GM21723 (cell line): ENCODE data around the gene PCYT2.

Experiments used
- ATAC-seq: cut with Tn5 transposase; IDR thresholded peaks from one replicate; pipeline ENCODE4 v1.9.1; 2021; ENCODE audit warnings: mild to moderate bottlenecking, moderate library complexity; ENCODE audit not compliant: unreplicated experiment

Gene PCYT2

DNA sequence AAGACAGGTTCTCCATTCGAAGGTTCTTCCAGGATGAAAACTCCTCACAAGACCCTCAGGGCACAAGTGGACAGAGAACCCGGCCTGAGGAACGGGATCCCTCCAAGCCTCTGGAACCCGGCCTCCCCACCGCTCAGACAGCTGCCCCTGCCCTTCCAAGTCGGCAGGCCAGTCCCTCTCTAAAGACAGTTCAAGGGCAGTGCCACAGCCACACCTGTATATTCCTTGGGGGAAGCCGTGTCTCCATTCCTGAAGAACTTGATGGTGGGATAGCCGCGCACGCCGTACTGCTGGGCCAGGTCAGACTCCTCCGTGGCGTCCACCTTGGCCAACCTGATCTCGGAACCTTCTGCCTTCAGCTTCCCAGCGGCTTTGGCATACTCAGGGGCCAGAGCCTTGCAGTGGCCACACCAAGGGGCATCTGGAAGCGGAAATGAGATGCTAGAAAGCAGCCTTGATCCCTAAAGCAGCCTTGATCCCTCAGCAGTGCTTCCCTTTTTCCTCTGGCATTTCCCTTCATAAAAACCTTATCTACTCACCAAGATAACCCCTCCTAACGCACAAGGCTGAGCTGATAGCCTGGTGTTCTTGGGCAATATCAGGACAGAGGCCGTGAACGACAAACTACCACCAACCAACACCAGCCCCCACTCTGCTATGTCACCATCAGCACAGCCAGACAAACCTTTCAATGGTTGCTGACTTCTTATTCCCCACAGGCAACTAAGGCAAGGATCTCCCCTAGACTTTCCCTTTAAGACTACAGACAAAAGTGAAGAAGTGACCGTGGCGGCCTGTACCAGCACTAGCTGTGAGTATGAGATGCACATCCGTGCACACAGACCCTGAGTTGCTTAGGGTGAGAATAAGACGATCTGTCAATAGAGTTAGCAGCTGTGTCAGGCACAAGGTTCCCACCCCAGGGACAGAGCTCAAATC is 52.0 kb downstream of the PCYT2 start:
- no peak for ATAC-seq

DNA sequence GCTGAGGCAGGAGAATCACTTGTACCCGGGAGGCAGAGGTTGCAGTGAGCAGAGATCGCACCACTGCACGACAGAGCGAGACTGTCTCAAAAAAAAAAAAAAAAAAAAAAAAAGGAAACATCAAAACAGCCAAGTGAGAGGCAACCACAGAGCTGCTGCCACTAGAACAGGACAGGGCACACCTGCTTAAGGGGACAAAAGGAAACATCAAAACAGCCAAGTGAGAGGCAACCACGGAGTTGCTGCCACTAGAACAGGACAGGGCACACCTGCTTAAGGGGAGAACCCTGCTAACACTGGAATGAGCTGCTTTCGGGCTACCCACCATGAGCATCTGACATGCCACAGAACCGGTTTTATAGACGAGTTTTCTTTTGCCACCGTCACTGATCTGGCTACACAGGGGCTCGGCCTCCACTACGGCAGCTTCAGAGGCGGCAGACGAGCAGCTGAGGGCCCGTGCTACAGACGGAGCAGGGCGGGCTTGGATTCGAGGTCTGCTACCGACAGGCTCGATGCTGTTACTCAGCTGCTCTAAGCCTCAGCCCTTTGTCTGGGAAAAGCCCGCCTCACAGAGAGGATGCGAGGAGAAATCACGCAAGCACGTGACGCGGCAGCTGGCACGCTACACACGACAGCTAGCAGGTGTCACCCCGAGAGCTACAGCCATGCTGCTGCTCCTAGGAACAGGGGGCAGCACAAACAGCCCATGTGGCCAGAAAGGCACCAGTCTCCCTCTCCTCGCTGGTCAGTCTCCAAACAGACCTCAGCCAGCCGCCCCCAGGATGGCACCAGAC is 52.8 kb downstream of the PCYT2 start:
- ATAC-seq, result no peak

DNA sequence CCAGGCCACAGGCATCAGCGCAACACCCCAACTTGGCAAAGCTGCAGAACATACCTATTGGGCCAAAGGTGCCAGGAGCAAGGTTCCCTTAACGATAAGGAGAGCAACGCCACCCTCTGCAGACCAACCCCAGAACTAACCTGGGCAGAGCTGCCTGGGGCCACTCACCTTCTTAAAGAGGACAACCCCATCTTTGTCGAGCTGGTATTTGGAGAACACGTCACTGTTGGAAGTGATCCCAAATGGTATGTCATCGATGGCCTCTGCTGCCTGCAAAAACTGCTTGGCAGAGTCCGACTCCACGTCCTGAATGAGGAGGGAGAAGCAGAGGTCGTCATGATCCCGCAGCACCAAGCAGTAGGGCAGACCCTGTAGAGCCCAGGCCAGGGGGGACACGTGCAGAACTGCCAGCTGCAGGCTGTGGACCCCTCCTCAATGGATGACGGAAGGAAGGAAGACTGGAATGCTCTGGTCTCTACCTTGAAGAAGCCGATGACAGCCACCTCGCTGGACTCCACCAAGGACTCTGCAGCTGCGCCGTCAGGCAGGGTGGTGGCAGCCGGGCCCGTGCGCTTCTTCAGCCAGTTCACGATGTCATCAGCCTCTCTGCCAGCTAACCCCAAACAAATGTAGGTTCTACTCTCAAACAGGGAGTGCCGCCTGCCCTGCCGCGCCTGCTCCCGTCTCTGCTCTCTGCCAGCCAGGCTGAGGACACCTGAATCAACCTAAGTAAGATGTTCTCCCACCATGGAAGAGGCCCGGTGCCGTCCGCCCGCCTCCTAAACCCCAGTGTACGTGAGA is 56.0 kb downstream of the PCYT2 start:
- no peak for ATAC-seq

DNA sequence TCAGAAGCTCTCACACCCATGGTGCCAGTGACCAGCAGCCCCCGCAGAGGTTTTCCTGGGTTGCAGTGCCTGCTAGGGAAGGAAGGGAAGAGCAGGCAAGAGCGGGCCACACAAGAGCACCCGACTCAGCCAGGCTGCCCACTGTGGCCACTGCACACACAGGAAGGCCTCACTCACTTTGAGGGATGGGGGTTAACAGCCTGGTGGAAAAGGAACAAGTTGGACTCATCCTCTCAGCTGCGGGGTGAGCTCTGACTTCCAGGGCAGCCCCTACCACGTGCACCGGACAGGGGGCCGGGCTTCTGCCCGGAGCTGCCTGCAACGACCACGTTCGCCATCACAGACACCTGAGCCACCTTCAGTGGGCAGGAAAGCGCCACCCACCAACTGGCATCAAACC is 59.0 kb downstream of the PCYT2 start:
- no peak for ATAC-seq

DNA sequence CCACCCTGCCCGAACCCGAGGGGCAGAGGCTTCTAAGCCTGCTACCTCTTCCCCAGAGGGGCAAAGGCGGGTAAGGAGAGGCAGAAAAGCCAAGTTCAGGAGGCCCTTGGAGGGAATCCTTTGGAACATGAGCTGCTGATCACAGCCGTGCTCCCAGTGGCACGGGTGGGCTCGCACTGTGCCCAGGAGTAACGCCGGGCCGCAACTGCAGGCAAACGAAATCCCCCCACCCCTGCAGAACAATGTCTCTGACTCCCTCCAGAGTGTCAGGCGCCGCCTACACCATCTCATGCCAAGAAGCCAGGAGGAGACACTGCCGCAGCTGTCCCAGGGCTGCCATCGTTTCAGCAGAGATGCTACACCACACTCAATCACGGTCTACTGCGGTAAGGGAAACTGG is 59.8 kb downstream of the PCYT2 start:
- ATAC-seq, result no peak
